GM19468 (cell line): Measurements from ENCODE around the gene HGFAC.

ENCODE experiments used
- ATAC-seq: cut with Tn5 transposase; IDR thresholded peaks from one replicate; pipeline ENCODE4 v1.9.1; 2021; ENCODE audit warnings: mild to moderate bottlenecking, moderate library complexity, moderate number of reproducible peaks; ENCODE audit not compliant: unreplicated experiment; ENCODE audit errors: extremely low read depth

HGFAC gene

DNA sequence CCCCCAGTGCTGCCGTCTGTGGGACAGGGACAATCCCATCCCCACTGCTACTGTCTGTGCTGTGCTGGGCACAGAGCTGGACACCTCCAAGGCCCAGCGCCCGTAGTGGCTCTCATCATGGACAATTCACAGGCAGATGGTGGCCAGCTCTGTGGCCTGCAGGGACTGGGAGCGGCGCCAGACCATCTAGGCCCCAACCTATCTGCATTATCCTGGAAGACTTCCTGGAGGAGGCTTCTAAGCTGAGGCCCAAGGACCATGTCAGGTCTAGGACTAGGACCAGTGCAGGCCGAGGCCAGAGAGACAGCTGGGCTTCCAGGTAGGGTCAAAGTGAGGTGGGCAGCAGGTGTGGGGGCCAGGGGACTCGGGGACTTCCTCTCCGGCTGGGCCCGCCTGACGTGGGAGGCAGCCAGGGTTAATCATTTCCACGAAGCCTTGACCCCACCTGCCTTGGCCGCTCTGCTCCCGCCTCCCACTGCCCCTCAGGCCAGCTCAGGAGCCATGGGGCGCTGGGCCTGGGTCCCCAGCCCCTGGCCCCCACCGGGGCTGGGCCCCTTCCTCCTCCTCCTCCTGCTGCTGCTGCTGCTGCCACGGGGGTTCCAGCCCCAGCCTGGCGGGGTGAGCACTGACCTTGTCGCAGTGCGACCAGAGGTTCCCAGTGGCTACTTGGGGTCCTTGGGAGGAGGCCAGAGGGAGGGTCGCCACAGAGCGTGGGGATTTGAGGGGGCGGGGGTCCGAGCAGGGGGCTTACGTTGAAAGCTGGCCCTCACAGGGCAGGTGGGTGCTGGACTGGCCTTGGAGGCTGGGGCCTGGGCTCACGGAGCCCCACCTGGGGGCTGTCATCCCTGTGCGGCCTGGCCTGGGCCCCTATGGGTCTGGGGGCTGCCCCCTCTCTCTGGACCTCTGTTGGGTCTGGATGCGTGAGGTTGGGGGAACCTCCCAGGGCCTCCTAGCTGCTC lies at the start of gene HGFAC:
Gene HGFAC (plus strand): TSS at position 468 of the 959 bp plus-strand sequence. CDS start 34 bp downstream, at position 502.
- no peak for ATAC-seq

DNA sequence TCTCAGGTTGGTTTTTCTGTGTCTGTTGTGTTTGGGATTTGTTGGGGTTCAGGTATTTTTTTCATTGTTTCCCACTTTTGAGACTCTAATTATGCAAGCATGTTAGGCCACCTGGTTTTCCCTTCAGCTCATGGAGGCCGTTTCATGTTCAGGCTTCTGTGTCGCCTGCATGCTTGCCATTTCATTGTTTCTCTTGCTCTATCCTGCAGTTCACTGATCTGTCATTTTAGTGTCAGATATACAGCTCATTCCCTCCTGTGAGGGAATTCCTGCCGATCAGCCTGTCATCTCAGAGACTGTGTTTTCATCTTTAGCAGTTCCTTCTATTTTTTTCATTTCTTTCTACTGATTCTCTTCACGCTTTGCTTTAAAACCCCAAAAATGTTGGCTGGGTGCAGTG lies 49.4 kb upstream of the HGFAC start:
- no peak for ATAC-seq

DNA sequence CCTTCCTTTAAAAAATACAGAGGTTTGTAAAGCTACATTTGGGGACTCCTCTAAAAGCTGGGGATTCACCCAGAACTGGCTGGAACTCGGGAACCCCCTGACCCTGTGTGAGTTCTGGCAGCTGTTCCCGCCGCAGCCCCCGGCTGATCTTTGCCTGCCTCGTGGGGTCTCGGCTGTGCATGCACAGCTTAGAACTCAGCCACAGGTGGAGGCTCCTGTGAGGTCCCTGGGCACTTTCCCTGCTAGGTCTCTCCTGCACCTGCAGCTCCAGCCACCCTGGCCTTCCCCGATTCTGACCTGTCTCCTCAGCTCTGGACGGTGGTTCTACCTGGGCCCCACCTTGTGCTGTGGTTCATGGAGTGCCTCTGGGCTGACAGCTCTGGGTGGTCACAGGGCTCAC lies 48.6 kb upstream of the HGFAC start:
- ATAC-seq: no peak

DNA sequence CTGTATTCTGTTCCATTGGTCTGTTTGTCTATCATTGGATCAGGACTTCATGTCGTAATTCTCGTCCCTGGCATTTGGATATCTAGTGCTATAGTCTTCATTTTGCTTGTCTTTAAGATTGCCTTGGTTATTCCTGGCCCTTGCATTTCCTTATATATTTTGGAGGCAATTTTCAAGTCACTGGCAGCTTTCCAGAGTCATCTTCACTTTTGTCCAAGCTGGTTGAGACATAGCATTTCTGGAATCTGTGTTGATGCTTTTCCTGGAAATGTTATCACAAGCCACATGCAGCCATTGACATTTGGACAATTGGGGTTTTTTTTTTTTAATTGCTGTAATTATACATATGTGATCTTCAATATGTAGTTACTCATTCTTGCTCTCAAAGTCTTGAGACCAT lies 45.2 kb upstream of the HGFAC start:
- ATAC-seq: no peak

DNA sequence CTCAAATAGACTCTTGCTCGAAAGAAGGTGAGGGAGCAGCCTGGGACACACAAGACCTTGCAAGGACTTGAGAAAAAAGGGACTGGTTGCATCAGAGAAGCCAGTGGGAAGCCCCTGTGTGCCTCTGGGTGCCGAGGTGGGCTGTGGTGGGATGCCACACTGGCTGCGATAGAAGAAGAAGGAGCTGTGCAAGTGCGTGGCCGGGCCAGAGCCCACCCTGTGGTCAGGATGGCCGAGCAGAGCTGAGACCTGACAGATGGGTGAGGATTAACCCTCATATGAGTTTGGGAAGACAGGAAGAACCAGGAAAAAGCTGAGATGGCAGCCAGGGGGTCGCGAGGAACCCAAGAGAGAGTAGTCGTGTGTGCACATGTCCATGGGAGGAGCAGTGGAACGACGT lies 44.6 kb upstream of the HGFAC start:
- ATAC-seq: no peak

DNA sequence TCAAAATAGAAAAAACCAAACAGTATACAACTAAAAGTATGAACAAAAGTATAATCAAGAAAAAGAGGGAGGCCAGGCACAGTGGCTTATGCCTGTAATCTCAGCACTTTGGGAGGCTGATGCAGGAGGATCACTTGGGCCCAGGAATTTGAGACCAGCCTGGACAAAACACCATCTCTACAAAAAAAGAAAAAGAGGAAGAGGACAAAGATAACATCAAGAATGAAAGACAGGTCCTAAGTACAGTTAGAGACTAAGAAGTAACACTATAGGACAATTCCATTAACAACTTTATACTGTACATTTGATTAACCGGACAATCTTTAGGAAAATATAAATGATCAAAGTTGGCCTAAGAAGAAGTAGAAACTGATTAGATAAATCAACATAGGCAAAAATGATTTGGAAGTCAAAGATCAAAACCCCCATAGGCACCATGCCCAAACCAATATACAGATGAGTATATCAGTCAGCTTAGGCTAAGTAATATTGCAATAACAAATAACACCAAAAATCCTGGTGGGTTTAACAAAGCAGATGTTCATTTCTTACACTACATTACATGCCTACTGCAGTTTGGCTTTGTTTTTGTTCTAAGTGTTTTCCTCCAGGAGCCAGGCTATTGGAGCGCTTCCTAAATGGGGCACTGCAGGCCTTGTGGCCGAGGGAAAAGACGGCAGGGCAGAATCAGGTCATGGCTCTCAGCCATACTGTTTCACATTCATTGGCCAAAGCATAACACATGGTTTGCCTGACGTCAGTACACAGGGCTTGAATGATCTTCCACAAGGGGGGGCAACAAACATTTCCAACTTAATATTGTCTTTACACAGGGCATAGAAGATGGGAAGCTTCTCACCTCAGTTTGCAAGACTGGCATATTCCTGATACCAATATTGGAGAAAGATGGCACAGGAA lies 42.2 kb upstream of the HGFAC start:
- ATAC-seq: no peak

DNA sequence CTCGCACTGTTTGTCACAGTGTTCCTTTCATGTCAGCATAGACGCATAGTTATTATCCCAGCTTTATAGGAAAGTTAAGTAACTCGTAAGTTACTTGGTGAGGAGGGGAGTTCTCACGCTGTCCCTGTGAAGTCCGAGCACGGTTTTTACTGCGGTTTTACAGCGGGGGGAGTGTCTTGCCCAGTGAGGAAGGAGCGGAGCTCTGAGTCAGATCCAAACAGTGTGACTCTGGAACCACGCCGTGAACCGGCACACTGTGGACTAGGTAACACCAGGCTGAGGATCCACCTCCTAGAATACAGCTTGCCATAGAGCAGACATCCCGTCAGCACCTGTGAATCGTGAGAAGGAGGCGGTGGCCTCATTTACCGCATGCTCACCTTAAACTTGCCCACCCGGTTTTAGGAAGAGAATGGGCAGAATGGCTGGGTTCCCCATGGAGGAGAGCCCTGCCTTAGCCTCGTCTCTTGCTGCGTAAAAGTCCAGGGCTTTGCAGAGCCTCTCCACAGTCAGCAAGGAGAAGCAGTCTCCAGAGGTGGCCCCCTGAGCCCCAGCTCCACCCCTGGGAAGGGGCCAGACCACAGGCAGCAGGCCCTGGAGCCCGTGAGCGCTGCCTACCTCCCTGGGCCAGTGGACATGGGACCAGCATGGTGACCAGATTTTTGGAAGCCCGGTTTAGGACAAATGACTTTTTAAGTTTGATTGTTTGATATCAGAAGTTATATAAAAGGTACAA lies 40.2 kb upstream of the HGFAC start:
- no peak for ATAC-seq

DNA sequence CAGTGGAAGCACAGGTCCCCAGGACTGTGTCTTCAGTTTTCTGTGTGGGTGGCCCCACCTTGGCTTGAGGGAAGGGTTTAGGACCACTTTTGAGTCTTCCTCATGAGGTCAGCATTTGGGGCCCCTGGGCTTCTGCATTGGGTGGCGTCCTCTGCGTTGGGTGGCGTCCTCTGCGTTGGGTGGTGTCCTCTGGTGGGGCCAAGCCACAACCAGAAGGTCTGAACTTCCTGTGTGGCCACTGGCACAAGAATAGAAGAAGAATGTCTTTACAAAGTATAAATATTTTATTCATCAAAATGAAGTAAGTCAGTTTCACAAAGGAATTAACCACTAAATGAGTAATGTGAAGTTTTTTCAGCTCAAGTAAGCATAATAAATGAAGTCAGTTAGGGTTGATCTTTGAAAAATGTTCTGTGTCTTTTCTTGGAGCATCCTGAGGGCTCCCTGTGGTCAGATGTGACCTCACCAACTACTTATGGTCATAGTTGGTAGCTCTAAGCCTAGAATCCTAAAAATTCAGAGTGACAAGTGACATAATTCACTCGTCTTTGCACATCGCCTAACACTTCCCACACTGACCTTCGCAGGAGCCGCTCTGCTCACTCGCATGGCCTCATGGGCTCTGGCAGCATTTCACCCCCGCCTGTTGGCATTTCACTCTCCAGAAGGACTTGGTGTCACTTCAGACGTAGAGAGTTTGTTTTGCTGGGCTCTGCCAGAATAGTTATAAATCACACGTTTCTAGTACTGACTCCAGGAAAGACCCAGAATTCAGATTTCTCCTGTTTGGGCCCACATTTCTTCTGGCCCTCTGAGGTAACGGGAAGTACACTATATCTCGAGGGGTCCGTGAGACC lies 39.0 kb upstream of the HGFAC start:
- no peak for ATAC-seq

DNA sequence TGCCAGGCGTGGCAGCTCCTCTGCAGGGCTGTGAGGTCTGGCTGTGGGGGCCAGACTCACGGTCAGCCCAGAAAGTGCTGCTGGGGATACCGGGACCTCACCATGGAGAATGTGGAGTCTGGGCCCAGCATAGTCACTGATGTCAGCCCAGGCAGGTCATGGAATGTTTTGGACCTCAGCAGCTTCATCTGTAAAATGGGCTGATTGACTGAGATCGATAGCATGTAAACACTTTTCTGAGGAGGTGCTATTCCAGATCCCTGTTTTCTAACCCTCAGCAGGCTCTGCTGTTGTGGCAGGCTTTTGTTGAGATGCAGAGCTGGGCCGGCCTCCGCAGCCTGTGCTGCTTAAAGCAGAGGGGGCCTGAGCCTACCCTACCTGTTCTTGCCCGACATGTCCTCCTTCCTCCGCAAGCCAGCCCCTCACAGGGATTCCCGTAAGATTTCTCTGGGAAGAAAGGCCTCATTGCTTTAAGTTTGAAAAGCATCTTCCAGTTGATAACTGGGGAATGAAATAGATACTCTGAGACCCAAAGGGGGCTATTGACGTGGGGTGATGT lies 38.3 kb upstream of the HGFAC start:
- no peak for ATAC-seq

DNA sequence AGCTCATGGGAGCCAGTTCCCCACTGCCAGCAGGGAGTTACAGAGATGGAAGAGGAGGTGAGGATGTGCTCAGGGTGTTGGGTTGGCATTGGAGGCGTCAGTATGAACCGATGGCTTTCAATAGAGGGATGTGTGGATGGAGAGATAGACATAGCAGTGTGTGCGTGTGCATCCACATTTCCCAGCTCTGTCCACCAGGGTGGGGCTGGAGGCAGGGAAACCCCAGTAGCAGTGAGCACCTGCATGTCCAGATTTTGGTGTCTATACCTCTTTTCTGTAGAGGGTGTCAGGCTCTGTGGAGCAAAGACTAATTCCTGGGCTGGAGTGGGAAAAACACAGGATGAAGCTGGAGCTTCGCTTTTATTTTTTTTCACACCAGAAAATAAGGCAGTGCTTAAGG lies 37.2 kb upstream of the HGFAC start:
- ATAC-seq: no peak

DNA sequence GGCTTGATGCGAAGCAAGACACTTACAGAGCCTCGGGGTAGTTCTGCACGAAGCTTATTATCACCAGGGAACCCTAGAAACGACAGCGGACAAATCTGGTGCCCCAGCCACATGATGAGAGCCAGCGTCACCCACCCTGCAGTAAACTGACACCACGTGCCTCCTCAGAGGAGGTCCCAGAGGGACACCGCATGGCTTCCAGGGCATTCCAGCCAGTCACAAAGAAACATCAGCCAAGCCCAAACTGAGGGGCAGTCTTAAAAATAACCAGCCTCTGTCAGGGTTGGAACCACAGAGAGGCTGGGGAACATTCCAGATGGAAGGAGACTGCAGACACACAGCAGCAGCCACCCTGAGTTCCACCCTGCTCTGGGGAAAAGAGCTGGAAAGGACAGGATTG lies 36.6 kb upstream of the HGFAC start:
- ATAC-seq: no peak

DNA sequence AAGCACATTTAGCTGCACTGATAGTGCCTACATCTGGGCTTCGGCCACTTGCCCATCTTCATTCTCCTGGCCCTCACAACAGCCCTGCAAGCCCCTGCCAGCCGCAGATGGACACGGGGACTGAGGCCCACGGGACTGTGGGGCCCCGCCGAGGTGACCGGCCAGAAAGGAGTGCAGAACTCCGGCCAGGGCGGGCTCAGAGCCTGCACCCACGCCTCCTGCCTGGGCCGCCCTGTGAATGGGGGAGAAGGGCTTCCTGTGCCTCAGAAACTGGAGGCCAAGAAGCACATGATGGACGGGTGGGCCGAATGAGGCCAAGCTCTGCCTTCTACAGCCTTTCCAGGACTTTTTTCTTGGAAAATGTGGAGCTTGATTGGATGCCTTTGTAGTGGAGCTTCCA lies 35.7 kb upstream of the HGFAC start:
- ATAC-seq: no peak

DNA sequence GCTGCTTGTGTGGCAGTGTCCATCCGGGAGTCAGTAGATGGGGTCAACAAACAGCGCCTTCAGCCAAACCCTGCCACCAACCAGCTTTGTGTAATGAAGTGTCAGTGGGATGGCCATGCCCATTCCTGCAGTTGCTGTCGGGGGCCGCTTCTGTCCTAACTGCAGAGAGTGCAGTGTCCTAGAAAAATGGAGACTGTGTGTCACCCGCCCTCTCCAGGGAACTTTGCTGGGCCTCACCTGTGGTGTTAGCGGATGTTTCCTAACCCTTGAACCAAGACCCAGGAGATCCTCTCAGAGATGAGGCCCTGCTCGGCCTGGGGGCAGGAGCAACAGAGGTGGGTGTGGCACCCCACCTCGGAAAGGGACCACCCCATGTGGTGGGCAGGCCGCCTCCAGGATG lies 35.3 kb upstream of the HGFAC start:
- no peak for ATAC-seq

DNA sequence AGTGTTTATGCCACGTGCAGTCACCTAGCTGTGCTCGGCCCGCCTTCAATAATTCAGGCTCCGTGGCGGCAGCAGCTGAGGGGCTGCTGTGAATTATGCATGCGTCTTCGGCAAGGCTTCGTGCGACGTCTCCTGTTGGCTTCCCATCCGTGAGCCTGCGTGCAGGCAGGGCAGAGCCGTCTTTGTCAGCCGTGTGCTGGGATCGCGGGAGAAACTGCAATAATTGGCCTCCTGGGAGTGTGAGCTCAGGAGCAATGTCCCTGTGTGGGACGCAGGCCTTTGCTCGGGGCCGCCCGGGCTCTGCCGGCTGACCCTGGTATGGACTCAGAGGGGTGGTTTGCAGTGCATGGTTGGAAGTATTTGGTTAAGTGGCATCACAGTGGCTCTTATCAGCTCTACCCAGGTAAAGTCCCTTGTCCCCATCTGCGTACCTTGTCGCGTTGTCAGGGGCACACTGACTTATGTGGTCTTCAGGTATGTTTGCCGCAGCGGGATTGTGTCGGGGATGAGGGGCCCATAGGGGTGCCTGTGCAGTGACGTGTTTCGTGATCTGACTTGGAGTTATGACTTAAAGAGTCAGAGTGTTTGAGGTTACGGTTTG lies 34.5 kb upstream of the HGFAC start:
- no peak for ATAC-seq

DNA sequence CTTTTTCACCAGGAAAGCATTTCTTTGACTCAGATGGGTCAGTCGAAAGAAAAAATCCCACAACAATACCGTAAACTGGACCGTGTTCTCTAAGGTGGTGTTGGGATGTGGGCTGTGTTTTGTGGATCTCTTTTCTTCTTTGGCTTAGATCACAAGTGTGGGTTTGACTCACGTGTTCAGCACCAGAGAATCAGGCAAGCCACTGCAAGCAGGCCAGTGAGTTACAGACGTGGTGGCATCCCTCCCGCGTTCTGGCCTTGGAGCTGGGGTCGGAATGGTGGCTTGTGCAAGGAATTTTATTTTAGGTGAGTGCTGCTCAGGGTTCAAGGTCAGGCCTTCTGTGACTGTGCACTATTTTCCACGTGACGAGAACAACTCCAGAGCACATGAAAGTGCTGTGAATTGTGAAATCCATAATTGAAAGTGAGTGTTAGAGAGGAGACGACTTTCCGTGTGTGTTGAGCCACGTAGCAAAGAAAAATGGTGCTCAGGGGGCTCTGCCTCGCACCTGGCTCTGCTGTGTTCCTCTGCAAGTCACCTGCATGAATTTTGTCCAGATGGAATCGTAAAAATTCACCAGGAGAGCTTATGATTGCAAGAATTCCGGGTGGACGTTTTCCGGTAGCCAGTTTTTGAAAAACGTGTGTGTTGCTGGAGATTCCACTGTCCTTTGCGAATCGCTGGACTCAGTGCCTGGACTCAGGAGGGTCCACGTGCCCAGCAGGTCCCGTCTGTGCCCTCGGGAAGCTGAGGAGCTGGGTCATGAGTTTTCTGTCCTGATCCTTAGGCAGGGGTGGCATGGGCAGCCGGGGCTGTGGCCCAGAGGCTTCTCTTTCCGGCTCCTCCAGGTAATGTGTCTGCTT lies 33.6 kb upstream of the HGFAC start:
- ATAC-seq: no peak

DNA sequence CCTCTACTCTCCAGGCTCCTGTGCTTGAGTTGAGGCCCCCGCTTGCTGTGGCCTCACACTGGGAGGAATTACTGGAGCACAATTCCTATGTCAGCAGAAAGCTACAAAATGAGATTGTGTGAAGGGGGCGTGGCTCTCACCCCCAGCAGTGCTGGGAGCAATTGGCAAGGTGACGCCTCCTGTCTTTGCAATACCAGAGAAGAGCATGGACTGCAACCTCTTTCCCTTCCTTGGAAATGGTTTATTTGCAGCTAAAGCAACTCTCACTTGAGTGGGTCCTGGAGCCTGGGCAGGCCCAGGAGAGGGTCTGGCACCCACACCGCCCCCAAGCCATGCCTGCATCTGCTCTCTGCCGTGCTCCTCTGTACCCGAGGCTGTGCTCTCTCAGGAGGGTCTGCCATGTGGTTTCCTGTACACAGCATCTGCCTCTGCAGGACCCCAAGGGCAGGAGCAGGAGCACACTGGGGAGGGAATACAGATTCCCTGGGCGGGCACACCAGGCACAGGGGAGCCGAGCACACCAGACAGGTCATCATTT lies 32.9 kb upstream of the HGFAC start:
- ATAC-seq: no peak

DNA sequence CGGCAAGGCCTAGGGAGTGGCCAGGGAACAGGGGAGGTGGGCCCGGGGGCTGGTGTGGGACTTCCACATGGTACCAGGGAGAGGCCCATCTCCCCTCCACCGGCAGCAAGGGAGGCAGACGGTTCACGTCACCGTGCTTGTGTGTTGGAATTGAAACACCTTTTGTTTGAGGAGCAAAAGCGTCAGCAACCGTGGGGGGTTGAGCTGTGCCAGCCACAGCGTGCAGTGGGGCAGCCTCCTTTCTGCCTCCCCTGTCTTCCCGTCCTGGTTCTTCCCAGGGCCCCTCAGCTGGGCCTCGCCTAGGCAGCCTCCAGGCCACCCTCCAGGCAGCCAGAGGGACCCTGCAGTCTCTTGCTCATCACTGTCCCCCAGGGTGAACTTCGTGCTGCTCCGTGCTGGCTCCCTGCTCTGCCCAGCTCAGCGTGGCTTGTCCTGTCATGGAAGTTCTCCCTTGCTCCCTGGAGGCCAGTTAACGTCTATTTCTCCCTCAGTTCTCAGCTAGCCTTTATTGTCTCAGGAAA lies 32.1 kb upstream of the HGFAC start:
- ATAC-seq: no peak
